GM18507 (cell line): ENCODE measurements around the gene GPHB5.

Experiments
- DNase-seq: peaks from one replicate; pipeline ENCODE4 v3.0.0; 2011; ENCODE audit warnings: low read depth; ENCODE audit not compliant: insufficient read length; ENCODE audit errors: extremely low spot score
- FAIRE-seq: peaks from 2 replicates; lab custom pipeline; 2011; peaks lifted over from hg19 to GRCh38; lab: Jason Lieb, UNC

GPHB5 gene

GRCh38 chr14:63269561-63270225, 49.0 kb downstream of the GPHB5 start:
- FAIRE-seq (no peak), DNase-seq (no peak)

DNA sequence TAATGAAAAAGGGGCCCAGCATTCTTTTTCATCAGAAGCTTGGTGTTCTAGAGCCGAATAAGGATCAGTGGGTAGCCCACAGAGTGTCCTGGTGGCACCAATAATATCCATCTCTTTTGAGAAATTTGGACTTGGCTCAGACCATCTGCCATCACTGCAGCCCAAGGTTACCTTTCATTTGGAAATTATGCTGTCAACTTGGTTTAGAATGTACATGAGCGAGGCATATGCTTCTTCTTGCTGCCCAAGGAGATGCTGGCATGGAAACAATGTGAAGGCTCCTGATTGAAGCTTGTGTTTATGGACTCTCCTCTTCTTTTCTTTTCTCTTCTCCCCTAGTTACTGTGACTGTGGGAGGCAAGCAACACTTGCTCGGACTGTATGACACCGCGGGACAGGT, 50.0 kb downstream of the GPHB5 start:
- FAIRE-seq (no peak), DNase-seq (no peak)

DNA sequence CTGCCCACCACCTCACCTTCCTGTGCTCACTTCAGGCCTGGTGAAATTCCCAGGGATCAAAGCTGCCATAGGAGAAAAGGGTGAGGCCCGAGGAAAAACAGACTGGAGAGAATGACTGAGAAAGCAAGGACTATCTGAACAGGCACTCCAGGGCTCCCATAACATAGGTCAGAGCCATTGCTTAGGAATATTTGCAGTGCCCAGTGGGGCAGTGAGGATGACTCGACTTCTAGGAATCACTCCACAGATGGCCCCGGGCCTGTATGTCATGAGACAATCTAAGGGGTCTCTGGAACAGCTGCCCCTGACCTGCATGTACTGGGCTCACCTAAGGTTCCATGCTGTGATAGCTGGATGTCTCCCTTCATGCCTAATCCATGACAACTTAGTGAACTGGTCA, 51.6 kb downstream of the GPHB5 start:
- no peak for FAIRE-seq

GRCh38 chr14:63266106-63266505, 52.6 kb downstream of the GPHB5 start:
- no peak for FAIRE-seq
- no peak for DNase-seq

More for the DNA sequence above, 51.6 kb downstream of the GPHB5 start:
- no peak for DNase-seq
